Measurements from ENCODE around the gene TLL2.

- TF ChIP-seq CTCF (conservative IDR thresholded peaks at IDR 0.05; ENCODE audit: low read depth, low read length) (no peak), EZH2 (IDR thresholded peaks at IDR 0.05; ENCODE audit: borderline replicate concordance, low read depth, low read length, poor library complexity, severe bottlenecking) (no peak)
These were observed 4.6 kb downstream of the TLL2 start for GRCh38 chr10:96509017-96509641.
